Lung (tissue), 12 donors: ENCODE data around the gene SPEF2. TPM values are rescaled to one million over a fixed set of nuclear protein-coding genes. Genes with fewer than 3 reads are reported as not detected.

ENCODE experiments used
- ATAC-seq: fragments of 200-7000 bp; cut with Tn5 transposase; one replicate; pipeline ENCODE4 v1.9.1; 2020; ENCODE audit warnings: moderate number of reproducible peaks; ENCODE audit not compliant: insufficient read depth, low FRiP score
- DNase-seq, 3 donors: peaks; one replicate each; pipeline ENCODE4 v3.0.0-alpha.2; 2013 to 2017
- H3K27ac ChIP-seq, 2 donors: one replicate each; pipeline ENCODE4 v1.5.1; 2013; ENCODE audit warnings: mild to moderate bottlenecking in 2 of 2, moderate library complexity in 2 of 2, control low read depth in 1 of 2, inconsistent platforms in 1 of 2, low read depth in 1 of 2, low read length in 1 of 2
- H3K27me3 ChIP-seq, 3 donors: one replicate each; pipeline ENCODE4 v1.5.1; 2013; ENCODE audit warnings: low read length in 2 of 3; ENCODE audit not compliant: control insufficient read depth in 3 of 3, insufficient read depth in 3 of 3
- H3K36me3 ChIP-seq, 4 donors: one replicate each; pipeline ENCODE4 v1.5.1; 2013; ENCODE audit warnings: low read length in 4 of 4, mild to moderate bottlenecking in 1 of 4, moderate library complexity in 1 of 4; ENCODE audit not compliant: control insufficient read depth in 4 of 4, insufficient read depth in 4 of 4
- H3K4me1 ChIP-seq, 5 donors: one replicate each; pipeline ENCODE4 v1.5.1; 2013; ENCODE audit warnings: low read length in 5 of 5, mild to moderate bottlenecking in 2 of 5, moderate library complexity in 1 of 5; ENCODE audit not compliant: control insufficient read depth in 5 of 5, insufficient read depth in 5 of 5
- H3K4me3 ChIP-seq: one replicate; pipeline ENCODE4 v1.5.1; 2013; ENCODE audit warnings: mild to moderate bottlenecking, control low read depth, moderate library complexity
- H3K9ac ChIP-seq, 2 donors: one replicate each; pipeline ENCODE4 v1.5.1; 2013; ENCODE audit warnings: low read length in 2 of 2, control low read depth in 1 of 2; ENCODE audit not compliant: insufficient read depth in 1 of 2
- H3K9me3 ChIP-seq, 4 donors: one replicate each; pipeline ENCODE4 v1.5.1; 2013; ENCODE audit warnings: low read length in 3 of 4, mild to moderate bottlenecking in 1 of 4, moderate library complexity in 1 of 4; ENCODE audit not compliant: control insufficient read depth in 4 of 4, insufficient read depth in 3 of 4
- WGBS, 2 donors: extraction: QIAGEN DNeasy Blood & Tissue Kit; methylation state at CpG; one replicate each; pipeline ENCODE4 v1.1.7; 2013; 5-methylcytosine and 5-hydroxymethylcytosine counted together
- polyA plus RNA-seq, 2 donors: library from polyadenylated mRNA; stranded (reverse); fragments of 200-250 nt; gene quantifications; one replicate each; pipeline ENCODE4 v1.2.1, GENCODE V29; 2013
- total RNA-seq, 2 donors: library from RNA; depleted of rRNA in 1 of 2; stranded (reverse); fragments of >200 nt in 1 of 2; gene quantifications; one replicate each; pipeline ENCODE4 v1.2.1, GENCODE V29; 2014 to 2021
- TF ChIP-seq, protein P1 (sequence below): IDR thresholded peaks from 2 replicates; pipeline ENCODE4 v1.5.1; 2012; ENCODE audit warnings: mild to moderate bottlenecking; ENCODE audit errors: control extremely low read depth, extremely low read depth
- donor health status: control.
- donor health status: control.
- donor health status: Bipolar disorder and iron deficiency.
- donor health status: healthy.
- donor health status: DM: yes; HTN: yes; CAD: no.

Gene SPEF2
- total and polyA plus RNA-seq, 4 donors: 2.7 to 73.9 (median 11.3) TPM

DNA sequence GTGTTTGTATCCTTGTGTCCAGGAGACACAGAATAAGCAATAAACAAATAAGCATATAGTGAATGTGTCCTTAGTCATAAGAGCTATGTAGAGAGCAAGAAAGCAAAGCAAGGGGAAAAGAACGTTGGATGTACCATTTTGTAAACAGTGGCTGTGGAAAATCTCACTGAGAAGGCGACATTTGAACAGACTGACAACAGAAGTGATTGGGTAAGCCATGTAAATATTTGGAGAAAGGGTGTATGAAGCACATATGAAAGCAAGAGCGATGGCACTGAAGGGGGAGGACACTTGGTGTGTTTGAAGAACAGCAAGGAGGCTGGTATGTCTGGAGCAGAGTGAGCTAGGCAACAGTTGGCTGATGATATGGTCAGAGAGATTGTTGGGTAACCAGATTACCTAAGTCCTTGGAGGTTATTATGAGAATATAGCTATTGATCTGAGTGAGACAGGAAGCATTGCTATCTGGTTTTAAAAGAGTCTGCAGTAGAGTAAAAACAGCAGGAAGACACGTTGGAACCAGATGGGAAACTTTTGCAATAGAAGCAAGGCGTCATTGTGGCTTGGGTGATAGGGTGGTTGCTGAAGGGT lies 123.6 kb downstream of the SPEF2 start:
- Histone ChIP-seq H3K27me3 (no peaks in the 10 kb centered on the region), H3K4me3 (no peak overlapping the region), H3K9me3 (no peaks in the 10 kb centered on the region), H3K36me3 (no peaks in the 10 kb centered on the region), H3K27ac (no peak overlapping the region), H3K4me1 (no peaks in the 10 kb centered on the region), H3K9ac (no peak overlapping the region)
- DNase-seq: no peak
- no peak for ATAC-seq
- 67 to 71% methylated on average over 5 of the region's 5 CpGs for WGBS, 2 donors
- TF ChIP-seq, protein P1, sequence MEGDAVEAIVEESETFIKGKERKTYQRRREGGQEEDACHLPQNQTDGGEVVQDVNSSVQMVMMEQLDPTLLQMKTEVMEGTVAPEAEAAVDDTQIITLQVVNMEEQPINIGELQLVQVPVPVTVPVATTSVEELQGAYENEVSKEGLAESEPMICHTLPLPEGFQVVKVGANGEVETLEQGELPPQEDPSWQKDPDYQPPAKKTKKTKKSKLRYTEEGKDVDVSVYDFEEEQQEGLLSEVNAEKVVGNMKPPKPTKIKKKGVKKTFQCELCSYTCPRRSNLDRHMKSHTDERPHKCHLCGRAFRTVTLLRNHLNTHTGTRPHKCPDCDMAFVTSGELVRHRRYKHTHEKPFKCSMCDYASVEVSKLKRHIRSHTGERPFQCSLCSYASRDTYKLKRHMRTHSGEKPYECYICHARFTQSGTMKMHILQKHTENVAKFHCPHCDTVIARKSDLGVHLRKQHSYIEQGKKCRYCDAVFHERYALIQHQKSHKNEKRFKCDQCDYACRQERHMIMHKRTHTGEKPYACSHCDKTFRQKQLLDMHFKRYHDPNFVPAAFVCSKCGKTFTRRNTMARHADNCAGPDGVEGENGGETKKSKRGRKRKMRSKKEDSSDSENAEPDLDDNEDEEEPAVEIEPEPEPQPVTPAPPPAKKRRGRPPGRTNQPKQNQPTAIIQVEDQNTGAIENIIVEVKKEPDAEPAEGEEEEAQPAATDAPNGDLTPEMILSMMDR: no peak

DNA sequence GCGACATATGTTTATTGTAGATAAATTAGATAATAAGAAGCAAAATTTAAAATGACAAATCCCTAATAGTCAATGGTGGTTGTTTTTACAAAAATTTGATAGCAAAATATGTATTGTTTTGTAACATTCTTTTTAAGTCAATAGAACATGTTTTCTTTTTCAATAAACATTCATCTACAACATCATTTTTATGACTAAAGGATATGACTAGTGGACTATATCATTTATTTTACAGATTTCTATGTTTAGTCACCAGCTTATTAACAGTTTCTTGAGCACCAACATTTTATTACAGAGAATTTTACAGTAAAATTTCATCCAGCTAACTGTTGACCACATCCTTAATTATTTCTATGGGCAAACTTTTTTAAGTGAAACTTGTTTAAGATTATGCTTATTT lies 124.3 kb downstream of the SPEF2 start:
- ATAC-seq (no peak), DNase-seq (no peak)
- Histone ChIP-seq H3K9me3 (no peaks in the 10 kb centered on the region), H3K9ac (no peak overlapping the region), H3K4me3 (no peak overlapping the region), H3K27ac (no peak overlapping the region), H3K27me3 (no peaks in the 10 kb centered on the region), H3K36me3 (no peaks in the 10 kb centered on the region), H3K4me1 (no peaks in the 10 kb centered on the region)
- WGBS, 2 donors: 77 to 79% methylated on average over 1 of the region's 1 CpG
- TF ChIP-seq, protein P1: no peak

DNA sequence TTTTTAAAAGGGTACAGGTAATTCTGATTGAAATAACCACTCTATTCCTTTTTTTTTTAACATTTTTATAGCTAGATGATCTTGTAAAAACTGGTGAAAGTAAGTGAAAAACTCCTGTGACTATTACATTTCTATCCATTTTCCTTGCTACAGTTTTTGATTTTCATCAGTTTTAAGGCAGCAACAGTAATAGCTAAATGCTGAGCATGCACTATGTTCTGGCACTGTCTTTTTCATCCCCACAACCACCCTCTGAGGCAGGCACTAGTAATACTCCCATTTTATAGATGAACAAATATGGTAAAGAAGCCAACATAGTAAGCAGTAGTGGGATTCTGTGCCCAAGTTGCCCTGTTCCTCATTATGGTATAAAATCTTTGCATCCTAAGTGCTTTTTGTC lies 126.0 kb downstream of the SPEF2 start:
- TF ChIP-seq, protein P1: no peak
- no peaks in the 10 kb centered on the region for H3K36me3 ChIP-seq
- no peak for ATAC-seq

DNA sequence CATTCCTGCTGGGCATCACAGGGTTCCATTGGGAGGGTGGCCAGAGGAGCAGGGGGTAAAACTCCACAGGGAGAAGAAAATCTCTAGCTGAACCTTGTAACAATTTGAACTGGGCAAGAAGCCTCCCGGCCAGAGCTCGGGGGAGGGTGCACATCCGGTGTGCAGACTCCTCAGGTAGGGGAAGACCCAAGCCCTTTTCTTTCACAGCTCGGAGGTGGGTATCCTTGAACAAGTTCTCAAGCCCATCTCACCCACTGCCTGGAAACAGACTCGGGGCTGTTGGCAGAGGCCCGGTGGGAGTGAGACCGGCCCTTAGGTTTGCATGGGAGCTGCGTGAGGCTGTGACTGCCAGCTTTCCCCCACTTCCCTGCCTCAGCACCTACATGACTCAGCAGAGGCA lies 127.5 kb downstream of the SPEF2 start:
- ATAC-seq: no peak
- 95 to 97% methylated on average over 8 of the region's 8 CpGs for WGBS, 2 donors
- no peak for DNase-seq

More for the DNA sequence above, 126.0 kb downstream of the SPEF2 start:
- no peak for DNase-seq
- Histone ChIP-seq H3K9me3 (no peaks in the 10 kb centered on the region), H3K4me3 (no peak overlapping the region), H3K27me3 (no peaks in the 10 kb centered on the region), H3K27ac (no peak overlapping the region), H3K4me1 (no peaks in the 10 kb centered on the region), H3K9ac (no peak overlapping the region)

More for the DNA sequence above, 127.5 kb downstream of the SPEF2 start:
- Histone ChIP-seq H3K27me3 (no peaks in the 10 kb centered on the region), H3K4me3 (no peak overlapping the region), H3K9me3 (no peaks in the 10 kb centered on the region), H3K27ac (no peak overlapping the region), H3K36me3 (no peaks in the 10 kb centered on the region), H3K9ac (no peak overlapping the region), H3K4me1 (no peaks in the 10 kb centered on the region)
- TF ChIP-seq, protein P1: no peak
